Spinal cord (tissue), 10 donors: ENCODE results near the gene SLU7. TPM values are rescaled to one million over a fixed set of nuclear protein-coding genes. Genes with fewer than 3 reads are reported as not detected.

Experiments used
- DNase-seq, 6 donors: peaks; one replicate each; pipeline versions ENCODE4 v3.0.0 to v3.0.0-alpha.2; 2013 to 2015; ENCODE audit warnings: low spot score in 6 of 6, low read depth in 4 of 6
- H3K27ac ChIP-seq: one replicate; pipeline ENCODE4 v1.5.1; 2013; ENCODE audit warnings: low read depth, low read length, control low read depth
- H3K27me3 ChIP-seq: one replicate; pipeline ENCODE4 v1.6.1; 2013; ENCODE audit warnings: low read length; ENCODE audit not compliant: control insufficient read depth, insufficient read depth
- H3K36me3 ChIP-seq: one replicate; pipeline ENCODE4 v1.6.1; 2013; ENCODE audit warnings: low read length; ENCODE audit not compliant: control insufficient read depth, insufficient read depth
- H3K4me1 ChIP-seq: one replicate; pipeline ENCODE4 v1.6.1; 2013; ENCODE audit warnings: low read length; ENCODE audit not compliant: control insufficient read depth, insufficient read depth
- H3K4me3 ChIP-seq: one replicate; pipeline ENCODE4 v1.5.1; 2013; ENCODE audit warnings: low read depth, low read length, control low read depth
- H3K9me3 ChIP-seq: one replicate; pipeline ENCODE4 v1.6.1; 2013; ENCODE audit warnings: low read length; ENCODE audit not compliant: control insufficient read depth, insufficient read depth
- WGBS: methylation state at CpG from one replicate; pipeline ENCODE4 v1.1.5; 2013; ENCODE audit warnings: missing lambda C conversion rate; ENCODE audit not compliant: insufficient coverage; 5-methylcytosine and 5-hydroxymethylcytosine counted together
- polyA plus RNA-seq, 2 donors: library from polyadenylated mRNA; unstranded; fragments of 120-200 nt; gene quantifications; one replicate each; pipeline ENCODE4 v1.2.1, GENCODE V29; 2013; ENCODE audit not compliant: insufficient read length in 2 of 2
- total RNA-seq, 2 donors: library from RNA; depleted of rRNA in 1 of 2; stranded (reverse); fragments of 120-200 nt in 1 of 2; fragments of >200 nt in 1 of 2; gene quantifications; one replicate each; pipeline versions ENCODE4 v1.2.3 to v1.2.4, GENCODE V29; 2013 to 2014
- donor health status: healthy.

The SLU7 gene
- total and polyA plus RNA-seq, 4 donors = 37.0 to 45.8 (median 42.2) TPM

- H3K36me3 ChIP-seq = no peaks in the 10 kb centered on the region
- H3K4me3 ChIP-seq = no peak overlapping the region
- H3K27ac ChIP-seq = no peak overlapping the region
- DNase-seq = no peak
- no CpG with 5 or more reads among the region's 2 CpGs for WGBS
- no peaks in the 10 kb centered on the region for H3K4me1 ChIP-seq
- no peaks in the 10 kb centered on the region for H3K27me3 ChIP-seq
- H3K9me3 ChIP-seq = no peaks in the 10 kb centered on the region
Measured at GRCh38 chr5:160375701-160376100, 43.2 kb downstream of the SLU7 start.

- H3K36me3 ChIP-seq = no peaks in the 10 kb centered on the region
- H3K27ac ChIP-seq = no peak overlapping the region
- peaks cover 5% of the 10 kb centered on the region for H3K4me1 ChIP-seq
- no peak for DNase-seq
- H3K4me3 ChIP-seq = no peak overlapping the region
- peaks cover 3% of the 10 kb centered on the region for H3K27me3 ChIP-seq
- no peaks in the 10 kb centered on the region for H3K9me3 ChIP-seq
Measured at GRCh38 chr5:160375166-160375565, 43.7 kb downstream of the SLU7 start.

- H3K9me3 ChIP-seq = no peaks in the 10 kb centered on the region
- no peak overlapping the region for H3K27ac ChIP-seq
- peaks cover 8% of the 10 kb centered on the region for H3K4me1 ChIP-seq
- no peaks in the 10 kb centered on the region for H3K36me3 ChIP-seq
- DNase-seq = peak in 1 of 6 donors; percentile 50
- H3K27me3 ChIP-seq = peaks cover 5% of the 10 kb centered on the region
- H3K4me3 ChIP-seq = no peak overlapping the region
Measured at GRCh38 chr5:160371294-160371693, 47.6 kb downstream of the SLU7 start.

- no peak for DNase-seq
- Histone ChIP-seq H3K4me3 (peak overlapping the region; percentile 36), H3K27ac (no peak overlapping the region), H3K9me3 (no peaks in the 10 kb centered on the region), H3K36me3 (no peaks in the 10 kb centered on the region), H3K27me3 (peaks cover 5% of the 10 kb centered on the region), H3K4me1 (peaks cover 8% of the 10 kb centered on the region)
- WGBS = 42% methylated on average over 12 of the region's 12 CpGs
Measured at GRCh38 chr5:160370713-160371034, 48.2 kb downstream of the SLU7 start.

GRCh38 chr5:160369990-160370712, 48.7 kb downstream of the SLU7 start, which contains the start of gene C1QTNF2:
Gene C1QTNF2, minus strand, starts transcription at chr5:160370626. Its CDS starts 15,615 bp downstream, at chr5:160355011.
- Histone ChIP-seq H3K27ac (no peak within 1 kb of the TSS), H3K4me3 (peak within 1 kb of the TSS; percentile 36), H3K9me3 (no peaks in the 10 kb centered on the region), H3K27me3 (peaks cover 5% of the 10 kb centered on the region), H3K36me3 (no peaks in the 10 kb centered on the region), H3K4me1 (peaks cover 8% of the 10 kb centered on the region)
- peak in 3 of 6 donors; percentile 24 to 90 (median 85) for DNase-seq
- 2% methylated on average over 43 of the region's 45 CpGs for WGBS

GRCh38 chr5:160367885-160368284, 51.0 kb downstream of the SLU7 start:
- no peaks in the 10 kb centered on the region for H3K36me3 ChIP-seq
- H3K4me1 ChIP-seq = peaks cover 15% of the 10 kb centered on the region
- H3K9me3 ChIP-seq = no peaks in the 10 kb centered on the region
- peaks cover 5% of the 10 kb centered on the region for H3K27me3 ChIP-seq
- no peak for DNase-seq
- WGBS = no CpG with 5 or more reads among the region's 3 CpGs
- no peak overlapping the region for H3K27ac ChIP-seq
- no peak overlapping the region for H3K4me3 ChIP-seq

- H3K36me3 ChIP-seq = no peaks in the 10 kb centered on the region
- DNase-seq = no peak
- H3K4me3 ChIP-seq = no peak overlapping the region
- H3K27ac ChIP-seq = no peak overlapping the region
- no peaks in the 10 kb centered on the region for H3K9me3 ChIP-seq
- H3K27me3 ChIP-seq = peaks cover 5% of the 10 kb centered on the region
- peaks cover 15% of the 10 kb centered on the region for H3K4me1 ChIP-seq
- WGBS = 71% methylated on average over 2 of the region's 2 CpGs
Measured at GRCh38 chr5:160367261-160367660, 51.6 kb downstream of the SLU7 start.

- Histone ChIP-seq H3K9me3 (no peaks in the 10 kb centered on the region), H3K27ac (no peak overlapping the region), H3K36me3 (no peaks in the 10 kb centered on the region), H3K4me3 (no peak overlapping the region), H3K4me1 (peaks cover 15% of the 10 kb centered on the region), H3K27me3 (peaks cover 5% of the 10 kb centered on the region)
- WGBS = 94% methylated on average over 2 of the region's 2 CpGs
- no peak for DNase-seq
Measured at GRCh38 chr5:160366230-160366629, 52.7 kb downstream of the SLU7 start.

GRCh38 chr5:160363660-160364395, 55.1 kb downstream of the SLU7 start:
- H3K27me3 ChIP-seq = no peaks in the 10 kb centered on the region
- DNase-seq = peak in 2 of 6 donors; percentile 53 to 66
- H3K4me1 ChIP-seq = peaks cover 14% of the 10 kb centered on the region
- H3K36me3 ChIP-seq = no peaks in the 10 kb centered on the region
- no peak overlapping the region for H3K4me3 ChIP-seq
- 33% methylated on average over 8 of the region's 13 CpGs for WGBS
- H3K27ac ChIP-seq = peak overlapping the region; percentile 78
- H3K9me3 ChIP-seq = no peaks in the 10 kb centered on the region

GRCh38 chr5:160363211-160363610, 55.7 kb downstream of the SLU7 start:
- Histone ChIP-seq H3K27ac (peak overlapping the region; percentile 78), H3K27me3 (no peaks in the 10 kb centered on the region), H3K4me3 (no peak overlapping the region), H3K4me1 (peaks cover 16% of the 10 kb centered on the region), H3K36me3 (no peaks in the 10 kb centered on the region), H3K9me3 (no peaks in the 10 kb centered on the region)
- DNase-seq = peak in 2 of 6 donors; percentile 49 to 70
- WGBS = 41% methylated on average over 3 of the region's 3 CpGs
